ENCODE measurements around the gene UGT1A1.

GRCh38 chr2:233760043-233760442 is at the start of gene UGT1A1:
- no peak for TF ChIP-seq POLR2A (IDR thresholded peaks at IDR 0.05; ENCODE audit: borderline replicate concordance, extremely low read depth, insufficient read depth, insufficient read length)
- no peak for TF ChIP-seq ZNF274 (IDR thresholded peaks at IDR 0.05; ENCODE audit: low read depth, low read length)
- TF ChIP-seq CTCF (IDR thresholded peaks at IDR 0.05 in 2 of 3, conservative IDR thresholded peaks at IDR 0.05 in 1 of 3; ENCODE audit: borderline replicate concordance in 1 of 3, insufficient read depth in 1 of 3, low read depth in 2 of 3, low read length in 2 of 3): no peak
- TF ChIP-seq EZH2 (IDR thresholded peaks at IDR 0.05): no peak
- no peak for TF ChIP-seq JUND (IDR thresholded peaks at IDR 0.05)
- no peak for TF ChIP-seq YY1 (IDR thresholded peaks at IDR 0.05; ENCODE audit: extremely low read depth, insufficient replicate concordance, low read depth, low read length)
- TF ChIP-seq CEBPB (IDR thresholded peaks at IDR 0.05; ENCODE audit: low read depth): no peak
- no peak for TF ChIP-seq EGR1 (IDR thresholded peaks at IDR 0.05; ENCODE audit: low read depth)
- TF ChIP-seq SP1 (IDR thresholded peaks at IDR 0.05; ENCODE audit: low read depth): no peak
- no peak for TF ChIP-seq RAD21 (IDR thresholded peaks at IDR 0.05; ENCODE audit: low read depth)
